ENCODE measurements around the gene TRIM28. TPM values are rescaled to one million over a fixed set of nuclear protein-coding genes. Genes with fewer than 3 reads are reported as not detected.

The TRIM28 gene
- total and polyA plus RNA-seq, 9 of the 15 experiments (the other 6 are each of a cell fraction or from before 2014, with no cell fraction given), result 12.1 to 797 (median 490) TPM

DNA sequence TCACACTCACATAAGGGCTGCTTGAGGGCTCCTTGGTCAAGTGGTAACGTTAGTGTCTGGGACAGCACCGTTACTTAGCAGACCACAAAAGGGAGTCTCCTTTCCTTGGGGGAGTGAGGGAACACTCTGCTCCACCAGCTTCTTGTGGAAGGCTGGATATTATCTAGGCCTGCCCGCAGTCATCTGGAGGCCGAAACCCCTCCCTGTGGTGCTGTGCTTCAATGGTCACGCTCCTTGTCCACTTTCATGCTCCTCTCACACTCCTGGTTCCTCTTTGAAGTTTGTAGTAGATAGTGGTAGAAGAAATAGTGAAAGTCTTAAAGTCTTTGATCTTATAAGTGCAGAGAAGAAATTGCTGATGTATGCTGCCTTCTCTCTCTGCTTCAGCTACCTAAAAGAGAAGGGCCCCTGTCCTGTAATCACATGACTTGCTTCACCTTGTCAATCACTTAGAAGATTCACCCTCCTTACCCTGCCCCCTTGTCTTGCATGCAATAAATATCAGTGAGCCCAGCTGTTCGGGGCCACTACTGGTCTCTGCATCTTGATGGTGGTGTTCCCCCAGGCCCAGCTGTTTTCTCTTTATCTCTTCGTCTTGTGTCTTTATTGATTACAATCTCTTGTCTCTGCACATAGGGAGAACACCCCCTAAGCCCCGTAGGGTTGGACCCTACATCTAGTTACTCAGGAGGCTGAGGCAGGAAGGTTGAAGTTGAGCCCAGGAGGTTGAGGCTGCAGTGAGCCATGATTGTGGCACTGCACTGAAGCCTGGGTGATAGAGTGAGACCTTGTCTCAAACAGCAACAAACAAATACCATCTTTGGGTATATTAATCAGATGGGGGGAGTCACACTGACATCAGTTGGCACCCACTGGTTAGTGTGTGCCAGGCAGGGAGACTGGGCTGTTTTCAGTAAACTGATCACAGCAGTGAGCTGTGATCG is 40.9 kb downstream of the TRIM28 start (continued):
- TF ChIP-seq ATF1 (CRISPR knock-in tag; IDR thresholded peaks at IDR 0.05), result no peak
- no peak for TF ChIP-seq ATF1 (tag; IDR thresholded peaks at IDR 0.05)
- TF ChIP-seq BACH1 (tag; IDR thresholded peaks at IDR 0.05), result peak; percentile 33; the same call in 1 of the 2 replicates
- no peak for TF ChIP-seq CHD2 (IDR thresholded peaks at IDR 0.05; ENCODE audit: low read depth, low read length)
- no peak for TF ChIP-seq RBM25 (IDR thresholded peaks at IDR 0.05; ENCODE audit: low read depth, low read length, severe bottlenecking)
- no peak for TF ChIP-seq IRF2 (CRISPR knock-in tag; IDR thresholded peaks at IDR 0.05)
- TF ChIP-seq ZNF140 (CRISPR knock-in tag; IDR thresholded peaks at IDR 0.05), result no peak
- peak in 1 of 2 experiments; percentile 71; a peak in 3 of 4 replicates for TF ChIP-seq RCOR1 (IDR thresholded peaks at IDR 0.05; ENCODE audit: borderline replicate concordance in 1 of 2, low read depth in 2 of 2, low read length in 2 of 2)
- TF ChIP-seq SIN3B (IDR thresholded peaks at IDR 0.05; ENCODE audit: low read depth), result no peak
- TF ChIP-seq SIX5 (IDR thresholded peaks at IDR 0.05; ENCODE audit: borderline replicate concordance in 1 of 2, insufficient read depth in 1 of 2, low read depth in 1 of 2, low read length in 2 of 2), result no peak
- TF ChIP-seq, protein P1, sequence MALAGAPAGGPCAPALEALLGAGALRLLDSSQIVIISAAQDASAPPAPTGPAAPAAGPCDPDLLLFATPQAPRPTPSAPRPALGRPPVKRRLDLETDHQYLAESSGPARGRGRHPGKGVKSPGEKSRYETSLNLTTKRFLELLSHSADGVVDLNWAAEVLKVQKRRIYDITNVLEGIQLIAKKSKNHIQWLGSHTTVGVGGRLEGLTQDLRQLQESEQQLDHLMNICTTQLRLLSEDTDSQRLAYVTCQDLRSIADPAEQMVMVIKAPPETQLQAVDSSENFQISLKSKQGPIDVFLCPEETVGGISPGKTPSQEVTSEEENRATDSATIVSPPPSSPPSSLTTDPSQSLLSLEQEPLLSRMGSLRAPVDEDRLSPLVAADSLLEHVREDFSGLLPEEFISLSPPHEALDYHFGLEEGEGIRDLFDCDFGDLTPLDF (CRISPR knock-in tag; IDR thresholded peaks at IDR 0.05), result no peak
- peak in 1 of 2 experiments; percentile 70; a peak in 1 of 4 replicates for TF ChIP-seq SRF (CRISPR knock-in tag; IDR thresholded peaks at IDR 0.05)
- no peak for TF ChIP-seq ZNF699 (CRISPR knock-in tag; IDR thresholded peaks at IDR 0.05; ENCODE audit: insufficient replicate concordance)
- TF ChIP-seq, protein P2, sequence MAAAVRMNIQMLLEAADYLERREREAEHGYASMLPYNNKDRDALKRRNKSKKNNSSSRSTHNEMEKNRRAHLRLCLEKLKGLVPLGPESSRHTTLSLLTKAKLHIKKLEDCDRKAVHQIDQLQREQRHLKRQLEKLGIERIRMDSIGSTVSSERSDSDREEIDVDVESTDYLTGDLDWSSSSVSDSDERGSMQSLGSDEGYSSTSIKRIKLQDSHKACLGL (CRISPR knock-in tag; IDR thresholded peaks at IDR 0.05; ENCODE audit: borderline replicate concordance, poor library complexity, severe bottlenecking), result no peak
- peak; percentile 66; the same call in 1 of the 2 replicates for TF ChIP-seq GTF2E2 (tag; IDR thresholded peaks at IDR 0.05)
- TF ChIP-seq, protein P3, sequence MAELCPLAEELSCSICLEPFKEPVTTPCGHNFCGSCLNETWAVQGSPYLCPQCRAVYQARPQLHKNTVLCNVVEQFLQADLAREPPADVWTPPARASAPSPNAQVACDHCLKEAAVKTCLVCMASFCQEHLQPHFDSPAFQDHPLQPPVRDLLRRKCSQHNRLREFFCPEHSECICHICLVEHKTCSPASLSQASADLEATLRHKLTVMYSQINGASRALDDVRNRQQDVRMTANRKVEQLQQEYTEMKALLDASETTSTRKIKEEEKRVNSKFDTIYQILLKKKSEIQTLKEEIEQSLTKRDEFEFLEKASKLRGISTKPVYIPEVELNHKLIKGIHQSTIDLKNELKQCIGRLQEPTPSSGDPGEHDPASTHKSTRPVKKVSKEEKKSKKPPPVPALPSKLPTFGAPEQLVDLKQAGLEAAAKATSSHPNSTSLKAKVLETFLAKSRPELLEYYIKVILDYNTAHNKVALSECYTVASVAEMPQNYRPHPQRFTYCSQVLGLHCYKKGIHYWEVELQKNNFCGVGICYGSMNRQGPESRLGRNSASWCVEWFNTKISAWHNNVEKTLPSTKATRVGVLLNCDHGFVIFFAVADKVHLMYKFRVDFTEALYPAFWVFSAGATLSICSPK (IDR thresholded peaks at IDR 0.05; ENCODE audit: borderline replicate concordance), result no peak
- peak; percentile 82 for TF ChIP-seq TEAD4 (IDR thresholded peaks at IDR 0.05; ENCODE audit: low read length)
- no peak for TF ChIP-seq TEAD4 (CRISPR knock-in tag; IDR thresholded peaks at IDR 0.05; ENCODE audit: borderline replicate concordance)
- TF ChIP-seq, protein P4, sequence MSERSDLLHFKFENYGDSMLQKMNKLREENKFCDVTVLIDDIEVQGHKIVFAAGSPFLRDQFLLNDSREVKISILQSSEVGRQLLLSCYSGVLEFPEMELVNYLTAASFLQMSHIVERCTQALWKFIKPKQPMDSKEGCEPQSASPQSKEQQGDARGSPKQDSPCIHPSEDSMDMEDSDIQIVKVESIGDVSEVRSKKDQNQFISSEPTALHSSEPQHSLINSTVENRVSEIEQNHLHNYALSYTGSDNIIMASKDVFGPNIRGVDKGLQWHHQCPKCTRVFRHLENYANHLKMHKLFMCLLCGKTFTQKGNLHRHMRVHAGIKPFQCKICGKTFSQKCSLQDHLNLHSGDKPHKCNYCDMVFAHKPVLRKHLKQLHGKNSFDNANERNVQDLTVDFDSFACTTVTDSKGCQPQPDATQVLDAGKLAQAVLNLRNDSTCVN (CRISPR knock-in tag; IDR thresholded peaks at IDR 0.05), result no peak
- TF ChIP-seq MYBL2 (IDR thresholded peaks at IDR 0.05; ENCODE audit: low read depth), result no peak
- no peak for TF ChIP-seq MYBL2 (CRISPR knock-in tag; IDR thresholded peaks at IDR 0.05; ENCODE audit: borderline replicate concordance)
- TF ChIP-seq, protein P5, sequence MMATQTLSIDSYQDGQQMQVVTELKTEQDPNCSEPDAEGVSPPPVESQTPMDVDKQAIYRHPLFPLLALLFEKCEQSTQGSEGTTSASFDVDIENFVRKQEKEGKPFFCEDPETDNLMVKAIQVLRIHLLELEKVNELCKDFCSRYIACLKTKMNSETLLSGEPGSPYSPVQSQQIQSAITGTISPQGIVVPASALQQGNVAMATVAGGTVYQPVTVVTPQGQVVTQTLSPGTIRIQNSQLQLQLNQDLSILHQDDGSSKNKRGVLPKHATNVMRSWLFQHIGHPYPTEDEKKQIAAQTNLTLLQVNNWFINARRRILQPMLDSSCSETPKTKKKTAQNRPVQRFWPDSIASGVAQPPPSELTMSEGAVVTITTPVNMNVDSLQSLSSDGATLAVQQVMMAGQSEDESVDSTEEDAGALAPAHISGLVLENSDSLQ (IDR thresholded peaks at IDR 0.05), result peak; percentile 81

Measured in K562 (cell line).